ENCODE results near the gene XCR1. TPM values are rescaled to one million over a fixed set of nuclear protein-coding genes. Genes with fewer than 3 reads are reported as not detected.

The XCR1 gene
- total and polyA plus RNA-seq, 9 donors = 0.08 to 0.60 (median 0.15) TPM

DNA sequence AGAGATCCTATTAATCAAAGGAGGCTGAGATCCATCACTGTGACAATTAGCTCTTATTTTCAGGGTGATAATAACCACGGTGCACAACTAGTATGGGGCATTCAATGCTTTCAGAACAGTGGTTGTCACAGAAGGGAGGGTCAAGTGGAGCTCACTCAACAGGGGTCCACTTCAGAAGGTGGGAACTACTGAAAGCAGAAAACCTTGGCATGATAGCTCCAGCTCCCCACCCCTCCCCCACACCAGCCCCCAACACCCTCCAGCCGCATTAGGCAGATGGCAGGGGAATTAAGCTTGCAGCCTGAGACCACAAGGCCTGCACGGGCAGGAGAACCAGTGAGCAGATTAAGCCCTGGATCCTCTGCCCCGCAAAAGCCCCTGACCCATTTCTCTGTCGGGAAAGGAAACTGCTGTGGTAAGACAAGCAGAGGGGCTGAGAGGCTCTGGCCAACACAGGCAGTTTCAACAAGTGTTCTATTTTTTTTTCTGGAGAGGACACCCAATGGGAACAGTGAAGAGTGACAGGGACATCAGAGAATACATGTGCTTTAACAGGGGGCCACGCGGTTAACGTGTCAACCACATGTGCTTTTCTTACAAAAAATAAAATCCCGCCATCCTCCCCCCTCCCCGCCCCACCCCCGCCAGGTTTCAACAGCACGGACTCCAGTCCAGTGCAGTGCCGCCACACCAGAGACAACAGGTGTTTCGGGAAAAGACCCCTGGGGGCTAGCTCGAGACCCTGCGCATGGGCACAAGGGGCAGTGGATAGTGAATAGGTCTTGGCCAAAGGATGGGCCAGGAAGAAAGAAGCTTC, 32.7 kb downstream of the XCR1 start:
- peak overlapping the region; percentile 62 for H3K4me3 ChIP-seq (ENCODE audit: low read length)
- H3K27ac ChIP-seq (ENCODE audit: low read length) = peak overlapping the region; percentile 79
- H3K4me1 ChIP-seq (ENCODE audit: control insufficient read depth, insufficient read depth, low read length) = peaks cover 28% of the 10 kb centered on the region
- no peaks in the 10 kb centered on the region for H3K36me3 ChIP-seq (ENCODE audit: control insufficient read depth, insufficient read depth, low read length)
- 19% methylated on average over 9 of the region's 16 CpGs for WGBS (ENCODE audit: insufficient coverage)
- DNase-seq = peak; percentile 27
- H3K9me3 ChIP-seq (replicated peaks; ENCODE audit: control insufficient read depth, low read depth, low read length) = no peaks in the 10 kb centered on the region
- H3K27me3 ChIP-seq (ENCODE audit: control insufficient read depth, insufficient read depth, low read length) = peaks cover 4% of the 10 kb centered on the region

DNA sequence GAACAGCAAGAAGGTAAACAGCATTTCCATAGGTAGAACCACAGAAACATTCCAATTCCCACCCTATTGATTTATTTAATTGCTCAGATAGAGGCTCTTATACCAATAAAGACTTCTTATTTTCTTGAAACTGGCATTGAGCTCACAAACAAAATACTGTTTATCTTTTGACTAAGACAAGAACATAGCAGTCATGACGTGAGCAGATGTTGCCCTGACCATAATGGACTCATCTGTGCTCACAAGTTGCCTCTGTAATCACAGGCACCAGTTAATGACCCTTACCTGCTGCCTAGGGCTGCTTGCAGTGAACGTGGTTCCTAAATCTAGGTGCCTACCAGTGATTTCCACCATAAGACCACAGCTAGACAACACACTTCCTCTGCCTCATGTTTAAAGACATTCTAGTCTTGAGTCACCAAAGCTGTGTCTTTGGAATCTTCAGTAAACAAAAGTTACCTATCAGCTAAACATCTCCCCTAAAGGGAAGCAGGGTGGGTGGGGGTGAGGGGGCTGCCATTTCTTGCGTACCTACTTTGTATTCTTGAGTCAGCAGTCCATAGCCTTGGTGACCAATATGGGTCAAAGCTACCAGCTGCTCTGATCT, 33.8 kb downstream of the XCR1 start:
- Histone ChIP-seq H3K4me3 (ENCODE audit: low read length) (no peak overlapping the region), H3K36me3 (ENCODE audit: control insufficient read depth, insufficient read depth, low read length) (no peaks in the 10 kb centered on the region), H3K4me1 (ENCODE audit: control insufficient read depth, insufficient read depth, low read length) (peaks cover 36% of the 10 kb centered on the region), H3K27ac (ENCODE audit: low read length) (no peak overlapping the region), H3K9me3 (replicated peaks; ENCODE audit: control insufficient read depth, low read depth, low read length) (no peaks in the 10 kb centered on the region), H3K27me3 (ENCODE audit: control insufficient read depth, insufficient read depth, low read length) (peaks cover under 1% of the 10 kb centered on the region)
- WGBS (ENCODE audit: insufficient coverage) = 92% methylated on average over 2 of the region's 3 CpGs
- DNase-seq = no peak

DNA sequence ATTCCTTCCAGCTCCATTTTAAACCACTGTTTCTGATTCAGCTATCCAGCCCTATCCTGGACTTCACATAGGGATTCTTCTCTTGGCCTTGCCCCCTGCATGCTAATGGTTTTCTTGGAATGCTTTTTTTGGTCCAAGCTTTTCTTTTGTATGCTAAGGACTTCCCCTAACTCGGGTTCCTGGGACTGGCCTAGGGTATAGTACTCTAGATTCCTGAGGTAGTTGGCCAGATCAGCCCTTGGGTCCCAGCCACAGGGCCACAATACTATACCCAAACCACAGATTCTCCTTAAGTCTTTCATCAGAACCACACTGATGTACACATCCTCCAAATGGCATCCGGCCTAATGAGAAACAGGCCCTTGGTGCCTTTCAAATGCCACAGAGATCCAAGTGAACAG, 34.5 kb downstream of the XCR1 start:
- no peak overlapping the region for H3K4me3 ChIP-seq (ENCODE audit: low read length)
- WGBS (ENCODE audit: insufficient coverage) = 71% methylated on average over 1 of the region's 2 CpGs
- H3K4me1 ChIP-seq (ENCODE audit: control insufficient read depth, insufficient read depth, low read length) = peaks cover 43% of the 10 kb centered on the region
- H3K9me3 ChIP-seq (replicated peaks; ENCODE audit: control insufficient read depth, low read depth, low read length) = no peaks in the 10 kb centered on the region
- DNase-seq = no peak
- H3K27ac ChIP-seq (ENCODE audit: low read length) = peak overlapping the region; percentile 47
- H3K36me3 ChIP-seq (ENCODE audit: control insufficient read depth, insufficient read depth, low read length) = no peaks in the 10 kb centered on the region
- H3K27me3 ChIP-seq (ENCODE audit: control insufficient read depth, insufficient read depth, low read length) = no peaks in the 10 kb centered on the region

DNA sequence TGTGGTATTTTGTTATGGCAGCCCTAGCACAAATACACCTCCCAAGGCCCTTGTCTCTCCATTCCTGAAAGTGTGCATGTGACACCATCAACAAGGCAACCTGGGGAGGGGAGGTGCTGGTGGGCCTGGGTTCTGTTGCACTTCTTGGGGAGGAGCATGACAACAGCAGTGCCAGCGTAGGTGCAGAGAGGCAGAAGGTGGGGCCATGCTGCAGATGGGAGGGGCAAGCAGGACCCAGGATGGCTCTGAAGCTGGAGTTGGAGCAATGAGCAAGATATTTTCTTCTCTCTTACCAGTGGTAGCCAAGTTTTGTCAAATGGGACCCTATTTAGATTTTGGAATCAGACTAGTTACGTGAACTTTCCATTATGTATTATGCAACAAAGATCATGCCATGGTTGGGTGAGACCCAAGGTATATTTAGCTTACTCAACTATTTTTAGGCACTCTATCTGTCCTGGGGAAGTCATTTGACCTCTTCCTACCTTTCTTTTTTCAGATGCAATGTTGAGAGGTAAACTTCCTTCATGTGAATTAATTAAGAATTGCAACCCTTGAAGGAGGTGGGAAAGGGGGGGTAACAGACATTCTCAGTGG, 35.1 kb downstream of the XCR1 start:
- WGBS (ENCODE audit: insufficient coverage) = no CpG with 5 or more reads among the region's 2 CpGs
- peaks cover 49% of the 10 kb centered on the region for H3K4me1 ChIP-seq (ENCODE audit: control insufficient read depth, insufficient read depth, low read length)
- no peaks in the 10 kb centered on the region for H3K9me3 ChIP-seq (replicated peaks; ENCODE audit: control insufficient read depth, low read depth, low read length)
- H3K27ac ChIP-seq (ENCODE audit: low read length) = no peak overlapping the region
- H3K36me3 ChIP-seq (ENCODE audit: control insufficient read depth, insufficient read depth, low read length) = no peaks in the 10 kb centered on the region
- H3K4me3 ChIP-seq (ENCODE audit: low read length) = no peak overlapping the region
- no peak for DNase-seq
- no peaks in the 10 kb centered on the region for H3K27me3 ChIP-seq (ENCODE audit: control insufficient read depth, insufficient read depth, low read length)

DNA sequence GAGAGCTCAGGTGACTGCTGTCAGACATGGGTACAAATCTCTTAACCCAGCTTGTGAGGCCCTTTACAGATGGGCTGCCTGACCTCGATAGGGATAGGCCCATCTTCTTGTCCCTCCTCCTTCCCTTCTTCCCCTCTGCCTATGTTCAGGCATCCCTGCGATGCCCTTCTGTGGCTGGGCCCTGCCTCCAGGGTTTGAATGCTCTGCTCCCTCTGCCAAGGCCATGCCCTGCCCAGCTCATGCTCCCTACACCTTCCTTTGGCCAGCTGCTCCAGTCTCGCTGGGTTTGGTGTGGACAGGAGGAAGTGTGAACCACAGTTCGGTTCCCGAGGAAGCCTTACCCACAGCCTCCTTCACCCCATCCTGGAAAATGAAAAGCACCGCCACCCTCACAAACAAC, 35.9 kb downstream of the XCR1 start:
- 80% methylated on average over 1 of the region's 6 CpGs for WGBS (ENCODE audit: insufficient coverage)
- H3K9me3 ChIP-seq (replicated peaks; ENCODE audit: control insufficient read depth, low read depth, low read length) = no peaks in the 10 kb centered on the region
- no peak for DNase-seq
- H3K36me3 ChIP-seq (ENCODE audit: control insufficient read depth, insufficient read depth, low read length) = no peaks in the 10 kb centered on the region
- H3K27ac ChIP-seq (ENCODE audit: low read length) = no peak overlapping the region
- no peak overlapping the region for H3K4me3 ChIP-seq (ENCODE audit: low read length)
- H3K27me3 ChIP-seq (ENCODE audit: control insufficient read depth, insufficient read depth, low read length) = no peaks in the 10 kb centered on the region
- H3K4me1 ChIP-seq (ENCODE audit: control insufficient read depth, insufficient read depth, low read length) = peaks cover 58% of the 10 kb centered on the region

DNA sequence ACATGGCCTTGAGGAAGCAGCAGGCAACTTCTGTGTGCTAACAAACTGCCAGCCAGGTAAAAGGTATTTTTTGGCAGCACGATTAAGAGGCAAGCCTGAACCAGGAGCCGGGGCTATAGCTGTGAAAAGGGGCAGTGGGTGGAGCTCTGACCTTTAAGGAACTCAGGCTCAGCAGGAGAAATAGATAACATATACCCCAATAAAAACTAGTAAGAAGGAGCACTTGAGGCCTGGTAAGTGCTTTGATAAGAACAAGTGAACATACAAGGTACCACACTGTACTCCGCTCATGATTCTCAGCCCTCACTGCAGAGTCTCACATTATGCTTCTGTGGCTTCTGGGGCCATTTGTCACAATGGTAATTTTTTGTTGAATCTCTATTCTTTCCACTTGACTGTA, 37.1 kb downstream of the XCR1 start:
- H3K9me3 ChIP-seq (replicated peaks; ENCODE audit: control insufficient read depth, low read depth, low read length) = no peaks in the 10 kb centered on the region
- H3K27ac ChIP-seq (ENCODE audit: low read length) = no peak overlapping the region
- peaks cover 67% of the 10 kb centered on the region for H3K4me1 ChIP-seq (ENCODE audit: control insufficient read depth, insufficient read depth, low read length)
- H3K4me3 ChIP-seq (ENCODE audit: low read length) = no peak overlapping the region
- H3K27me3 ChIP-seq (ENCODE audit: control insufficient read depth, insufficient read depth, low read length) = no peaks in the 10 kb centered on the region
- no CpG with 5 or more reads among the region's 3 CpGs for WGBS (ENCODE audit: insufficient coverage)
- no peaks in the 10 kb centered on the region for H3K36me3 ChIP-seq (ENCODE audit: control insufficient read depth, insufficient read depth, low read length)
- no peak for DNase-seq

DNA sequence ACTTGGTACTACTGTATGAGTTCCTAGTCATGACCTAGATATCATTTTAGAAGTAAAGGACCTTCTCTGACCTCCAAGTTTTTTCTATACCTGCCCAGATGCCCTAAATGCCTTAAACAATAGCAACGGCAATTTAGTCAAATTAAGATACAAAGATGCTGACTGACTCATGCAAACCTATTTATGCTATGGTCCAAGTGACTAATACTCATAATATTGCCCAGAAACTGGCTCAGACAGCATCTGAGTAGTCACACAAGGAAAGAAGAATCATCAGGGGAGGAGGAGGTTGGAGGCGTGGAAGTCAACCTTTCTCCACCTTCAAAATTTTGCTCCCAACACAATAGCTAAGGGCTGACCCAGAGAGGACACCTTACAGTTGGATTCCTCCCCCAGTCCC, 38.5 kb downstream of the XCR1 start:
- Histone ChIP-seq H3K4me1 (ENCODE audit: control insufficient read depth, insufficient read depth, low read length) (peaks cover 74% of the 10 kb centered on the region), H3K36me3 (ENCODE audit: control insufficient read depth, insufficient read depth, low read length) (peaks cover 9% of the 10 kb centered on the region), H3K27me3 (ENCODE audit: control insufficient read depth, insufficient read depth, low read length) (no peaks in the 10 kb centered on the region), H3K4me3 (ENCODE audit: low read length) (no peak overlapping the region), H3K9me3 (replicated peaks; ENCODE audit: control insufficient read depth, low read depth, low read length) (no peaks in the 10 kb centered on the region), H3K27ac (ENCODE audit: low read length) (no peak overlapping the region)
- DNase-seq = no peak
- WGBS (ENCODE audit: insufficient coverage) = no CpG with 5 or more reads among the region's 2 CpGs

DNA sequence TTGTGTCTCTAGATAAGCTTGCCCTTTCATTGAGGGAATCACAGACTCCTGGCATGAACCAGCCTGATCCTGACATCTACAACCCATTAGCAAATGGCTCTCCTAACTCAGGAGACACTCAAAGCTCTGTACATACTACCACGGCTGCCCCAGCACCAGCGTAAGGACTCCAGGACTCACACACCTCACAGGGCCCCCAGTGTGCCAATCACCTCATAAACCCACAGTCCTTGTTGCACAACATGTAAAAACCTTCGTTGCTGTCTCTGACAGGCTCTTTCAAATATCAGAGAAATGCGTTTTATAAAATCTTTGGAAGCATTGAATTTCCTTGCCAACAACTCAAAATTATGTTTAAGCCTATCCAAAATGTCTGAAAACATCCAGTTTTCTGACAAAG, 38.9 kb downstream of the XCR1 start:
- Histone ChIP-seq H3K36me3 (ENCODE audit: control insufficient read depth, insufficient read depth, low read length) (peaks cover 13% of the 10 kb centered on the region), H3K4me1 (ENCODE audit: control insufficient read depth, insufficient read depth, low read length) (peaks cover 77% of the 10 kb centered on the region), H3K27me3 (ENCODE audit: control insufficient read depth, insufficient read depth, low read length) (no peaks in the 10 kb centered on the region), H3K27ac (ENCODE audit: low read length) (peak overlapping the region; percentile 42), H3K4me3 (ENCODE audit: low read length) (no peak overlapping the region), H3K9me3 (replicated peaks; ENCODE audit: control insufficient read depth, low read depth, low read length) (no peaks in the 10 kb centered on the region)
- WGBS (ENCODE audit: insufficient coverage) = 68% methylated on average over 2 of the region's 4 CpGs
- DNase-seq = no peak

DNA sequence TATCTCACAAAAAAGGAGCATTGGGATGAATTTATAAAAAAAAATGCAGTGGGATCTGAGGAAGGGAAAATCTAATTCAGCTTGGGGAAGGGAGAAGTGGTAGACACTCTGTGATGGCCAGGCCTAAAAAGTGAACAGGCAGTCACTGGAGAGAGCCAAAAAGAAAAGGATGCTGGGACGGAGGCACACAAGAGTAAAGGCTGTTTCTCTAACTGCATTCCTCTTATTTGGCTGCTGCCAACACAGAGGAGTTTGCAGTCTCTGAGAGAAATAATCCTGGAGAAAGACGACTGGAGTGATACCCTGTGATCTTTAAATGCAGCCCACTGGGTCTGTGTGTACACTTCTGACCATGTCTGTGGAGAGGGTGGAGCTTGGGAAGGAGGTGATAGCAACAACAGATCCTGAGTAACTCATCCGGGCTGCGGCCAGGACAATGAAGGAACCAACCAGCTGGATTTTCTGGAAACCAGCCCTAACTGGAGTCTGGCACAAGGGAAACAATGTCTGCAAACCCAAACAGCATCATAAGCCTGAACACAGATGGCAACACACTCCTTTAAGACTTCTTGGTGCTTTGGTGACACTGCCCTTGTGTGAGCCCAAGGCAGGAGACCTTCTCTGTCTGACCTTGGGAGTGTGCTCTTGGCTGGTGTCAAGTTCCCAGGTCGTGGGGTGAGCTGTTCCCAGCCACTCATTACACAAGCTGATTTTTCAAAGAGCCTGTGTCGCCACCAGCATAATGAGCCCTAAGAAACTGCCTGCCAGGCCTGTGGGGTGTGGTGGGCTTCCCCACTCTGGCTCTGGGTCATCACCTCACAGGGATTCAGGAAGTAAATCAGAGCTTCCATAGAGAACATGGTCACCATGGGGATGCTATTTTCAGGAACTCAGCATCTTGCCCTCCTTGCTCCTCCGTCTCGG, 39.7 kb downstream of the XCR1 start:
- Histone ChIP-seq H3K27ac (ENCODE audit: low read length) (peak overlapping the region; percentile 42), H3K4me1 (ENCODE audit: control insufficient read depth, insufficient read depth, low read length) (peaks cover 71% of the 10 kb centered on the region), H3K36me3 (ENCODE audit: control insufficient read depth, insufficient read depth, low read length) (peaks cover 21% of the 10 kb centered on the region), H3K4me3 (ENCODE audit: low read length) (no peak overlapping the region), H3K9me3 (replicated peaks; ENCODE audit: control insufficient read depth, low read depth, low read length) (no peaks in the 10 kb centered on the region), H3K27me3 (ENCODE audit: control insufficient read depth, insufficient read depth, low read length) (no peaks in the 10 kb centered on the region)
- WGBS (ENCODE audit: insufficient coverage) = 40% methylated on average over 6 of the region's 8 CpGs
- DNase-seq = peak; percentile 84

Measured in muscle of leg (tissue), 11 donors.